Measurements from ENCODE around the gene CAMK4. TPM values are rescaled to one million over a fixed set of nuclear protein-coding genes. Genes with fewer than 3 reads are reported as not detected.

The CAMK4 gene
- total RNA-seq, 4 donors from 2014 or later = 0.75 to 5.6 (median 4.7) TPM

GRCh38 chr5:111223101-111223786, 940 bp upstream of the CAMK4 start:
- no peaks in the 10 kb centered on the region for H3K36me3 ChIP-seq
- peaks cover 0 to 14% (median 5%) of the 10 kb centered on the region in 4 donors for H3K4me1 ChIP-seq
- intact Hi-C loops (cut with DNase I; ENCODE audit: low total_unique reads) = no loop called here
- 47 to 81% methylated on average over 3 to 8 of the region's 8 CpGs for WGBS, 2 donors (ENCODE audit: low coverage in 1 of 2)
- peaks cover 36% of the 10 kb centered on the region for H3K27me3 ChIP-seq
- H3K9me3 ChIP-seq = no peaks in the 10 kb centered on the region
- DNase-seq = no peak
- peak overlapping the region in 2 of 4 donors; percentile 43 to 55 for H3K4me3 ChIP-seq
- H3K27ac ChIP-seq = peak overlapping the region in 3 of 4 donors; percentile 8 to 46 (median 30)
- no peak for TF ChIP-seq EP300 (IDR thresholded peaks at IDR 0.05; ENCODE audit: low read depth)
- no peak for TF ChIP-seq POLR2A (IDR thresholded peaks at IDR 0.05)
- TF ChIP-seq CTCF (IDR thresholded peaks at IDR 0.05) = no peak
- in situ Hi-C loops (cut with MboI; ENCODE audit: low pct_ligation_motif_present in 1 of 4, low pct_unique_long_range_greater_than_20kb in 1 of 4, low sequenced_read_pairs in 3 of 4) = no loop called here

GRCh38 chr5:111224561-111225345, 569 bp downstream of the CAMK4 start:
- TF ChIP-seq POLR2AphosphoS5 (IDR thresholded peaks at IDR 0.05) (no peak), POLR2A (IDR thresholded peaks at IDR 0.05) (no peak), CTCF (IDR thresholded peaks at IDR 0.05) (no peak), EP300 (IDR thresholded peaks at IDR 0.05; ENCODE audit: low read depth) (no peak)

GRCh38 chr5:111225926-111226325, 1.7 kb downstream of the CAMK4 start:
- 56 to 71% methylated on average over 4 of the region's 4 CpGs for WGBS, 2 donors (ENCODE audit: low coverage in 1 of 2)
- no peaks in the 10 kb centered on the region for H3K9me3 ChIP-seq
- no peak for DNase-seq
- no peaks in the 10 kb centered on the region for H3K36me3 ChIP-seq
- intact Hi-C loops (cut with DNase I; ENCODE audit: low total_unique reads) = no loop called here
- peak overlapping the region in 1 of 4 donors; percentile 10 for H3K4me3 ChIP-seq
- in situ Hi-C loops (cut with MboI; ENCODE audit: low pct_ligation_motif_present in 1 of 4, low pct_unique_long_range_greater_than_20kb in 1 of 4, low sequenced_read_pairs in 3 of 4) = no loop called here
- no peak overlapping the region for H3K27ac ChIP-seq
- TF ChIP-seq EP300 (IDR thresholded peaks at IDR 0.05; ENCODE audit: low read depth) (no peak), POLR2A (IDR thresholded peaks at IDR 0.05) (no peak), CTCF (IDR thresholded peaks at IDR 0.05) (no peak), POLR2AphosphoS5 (IDR thresholded peaks at IDR 0.05) (no peak)
- H3K27me3 ChIP-seq = peaks cover 36% of the 10 kb centered on the region
- peaks cover 0 to 14% (median 5%) of the 10 kb centered on the region in 4 donors for H3K4me1 ChIP-seq

More at GRCh38 chr5:111224561-111225345, 569 bp downstream of the CAMK4 start:
- no peaks in the 10 kb centered on the region for H3K9me3 ChIP-seq
- in situ Hi-C loops (cut with MboI; ENCODE audit: low pct_ligation_motif_present in 1 of 4, low pct_unique_long_range_greater_than_20kb in 1 of 4, low sequenced_read_pairs in 3 of 4) = no loop called here
- peak overlapping the region; percentile 38 to 55 (median 44) for H3K4me3 ChIP-seq
- intact Hi-C loops (cut with DNase I; ENCODE audit: low total_unique reads) = no loop called here
- H3K27me3 ChIP-seq = peaks cover 36% of the 10 kb centered on the region
- DNase-seq = no peak
- H3K36me3 ChIP-seq = no peaks in the 10 kb centered on the region
- peaks cover 0 to 14% (median 5%) of the 10 kb centered on the region in 4 donors for H3K4me1 ChIP-seq
- WGBS, 2 donors (ENCODE audit: low coverage in 1 of 2) = 6 to 13% methylated on average over 3 to 28 of the region's 34 CpGs
- H3K27ac ChIP-seq = peak overlapping the region in 3 of 4 donors; percentile 30 to 46 (median 31)

GRCh38 chr5:111226556-111226955, 2.4 kb downstream of the CAMK4 start:
- no peak for TF ChIP-seq CTCF (IDR thresholded peaks at IDR 0.05)
- TF ChIP-seq EP300 (IDR thresholded peaks at IDR 0.05; ENCODE audit: low read depth) = no peak
- TF ChIP-seq POLR2AphosphoS5 (IDR thresholded peaks at IDR 0.05) = no peak
- TF ChIP-seq POLR2A (IDR thresholded peaks at IDR 0.05) = no peak
- no peak for DNase-seq
- H3K9me3 ChIP-seq = no peaks in the 10 kb centered on the region
- H3K27me3 ChIP-seq = peaks cover 36% of the 10 kb centered on the region
- H3K4me1 ChIP-seq = peaks cover 0 to 14% (median 5%) of the 10 kb centered on the region in 4 donors
- H3K4me3 ChIP-seq = no peak overlapping the region
- H3K36me3 ChIP-seq = no peaks in the 10 kb centered on the region
- intact Hi-C loops (cut with DNase I; ENCODE audit: low total_unique reads) = no loop called here
- 71 to 83% methylated on average over 3 to 6 of the region's 6 CpGs for WGBS, 2 donors (ENCODE audit: low coverage in 1 of 2)
- peak overlapping the region in 2 of 4 donors; percentile 7 to 33 for H3K27ac ChIP-seq
- in situ Hi-C loops (cut with MboI; ENCODE audit: low pct_ligation_motif_present in 1 of 4, low pct_unique_long_range_greater_than_20kb in 1 of 4, low sequenced_read_pairs in 3 of 4) = no loop called here

Measured in transverse colon (tissue), 4 donors.